IPS-20b (cell line): ENCODE results near the gene RAB40C.

Experiments
- H3K27ac ChIP-seq: one replicate; pipeline ENCODE4 v1.5.1; 2013; ENCODE audit warnings: low read length
- H3K27me3 ChIP-seq: 2 replicates; pipeline ENCODE4 v1.6.1; 2013; ENCODE audit warnings: mild to moderate bottlenecking, low read length, inconsistent platforms; ENCODE audit not compliant: insufficient read depth
- H3K36me3 ChIP-seq: 2 replicates; pipeline ENCODE4 v1.6.1; 2013; ENCODE audit warnings: low read depth, mild to moderate bottlenecking, inconsistent platforms, low read length, moderate library complexity; ENCODE audit not compliant: insufficient read depth
- H3K4me1 ChIP-seq: 2 replicates; pipeline ENCODE4 v1.6.1; 2013; ENCODE audit warnings: mild to moderate bottlenecking, control low read depth, inconsistent platforms, low read length, moderate library complexity; ENCODE audit not compliant: insufficient read depth
- H3K4me3 ChIP-seq: 2 replicates; pipeline ENCODE4 v1.5.1; 2013; ENCODE audit warnings: mild to moderate bottlenecking, low read length, inconsistent platforms
- H3K9ac ChIP-seq: 2 replicates; pipeline ENCODE4 v1.6.1; 2013; ENCODE audit warnings: low read depth, mild to moderate bottlenecking, inconsistent platforms, low read length, moderate library complexity
- H3K9me3 ChIP-seq: 2 replicates; pipeline ENCODE4 v1.6.1; 2013; ENCODE audit warnings: mild to moderate bottlenecking, low read depth, low read length, inconsistent platforms; ENCODE audit not compliant: insufficient read depth

The RAB40C gene

DNA sequence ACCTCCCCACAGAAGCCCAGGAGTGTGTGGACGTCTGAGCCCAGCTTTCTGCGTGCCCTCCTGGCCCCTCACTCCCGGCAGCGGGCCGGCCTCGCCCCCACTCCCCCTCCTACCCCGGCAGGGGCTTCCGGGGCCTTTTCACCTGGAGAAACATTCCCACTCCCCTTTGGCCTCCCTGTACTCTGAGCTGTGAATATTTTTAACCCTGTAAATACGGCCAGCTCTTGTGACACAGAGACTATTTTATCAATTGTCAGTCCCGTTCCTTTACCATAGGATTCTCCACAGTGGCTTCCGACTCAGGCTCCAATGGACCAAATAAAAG is 35.6 kb upstream of the RAB40C start:
- Histone ChIP-seq H3K27me3 (peaks cover 14% of the 10 kb centered on the region), H3K4me3 (no peak overlapping the region), H3K27ac (no peak overlapping the region), H3K9ac (no peak overlapping the region), H3K9me3 (no peaks in the 10 kb centered on the region), H3K4me1 (no peaks in the 10 kb centered on the region), H3K36me3 (no peaks in the 10 kb centered on the region)

DNA sequence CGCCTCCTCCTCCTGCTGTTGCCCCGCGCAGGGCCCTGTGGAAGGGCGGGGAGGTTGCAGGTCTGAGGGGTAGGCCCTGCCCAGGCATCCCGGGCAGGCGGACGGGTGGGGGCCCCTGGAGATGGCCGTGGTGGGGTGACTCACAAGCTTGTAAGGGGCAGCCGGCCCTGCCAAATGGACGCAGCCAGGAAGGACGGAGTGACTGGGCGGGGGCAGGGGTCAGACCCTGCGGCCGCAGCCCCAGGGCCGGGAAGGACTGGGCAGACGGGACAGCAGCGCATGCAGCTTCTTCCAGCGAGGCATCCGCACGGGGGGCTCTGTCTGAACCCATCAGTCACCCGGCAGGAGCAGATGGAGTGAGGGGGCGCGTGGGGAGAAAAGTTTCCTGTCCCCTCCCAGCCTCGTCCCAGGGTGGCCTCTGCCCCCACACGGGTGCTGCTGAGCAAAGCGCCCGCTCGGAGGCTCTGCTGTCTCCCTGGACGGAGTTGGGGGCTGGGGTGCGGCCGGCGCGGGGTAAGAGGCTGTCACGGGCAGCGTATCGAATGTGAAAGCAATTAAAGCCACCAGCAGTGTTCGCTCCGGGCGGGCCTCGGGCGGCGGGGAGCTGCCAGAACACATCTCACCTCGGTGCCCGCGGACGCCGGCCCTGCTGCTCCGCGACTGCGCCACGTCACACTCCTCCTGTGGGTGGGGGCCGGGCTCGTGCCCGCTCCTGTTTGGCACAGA is 35.1 kb upstream of the RAB40C start:
- Histone ChIP-seq H3K36me3 (no peaks in the 10 kb centered on the region), H3K4me1 (no peaks in the 10 kb centered on the region), H3K27me3 (peaks cover 20% of the 10 kb centered on the region), H3K27ac (no peak overlapping the region), H3K9ac (no peak overlapping the region), H3K9me3 (no peaks in the 10 kb centered on the region), H3K4me3 (no peak overlapping the region)

DNA sequence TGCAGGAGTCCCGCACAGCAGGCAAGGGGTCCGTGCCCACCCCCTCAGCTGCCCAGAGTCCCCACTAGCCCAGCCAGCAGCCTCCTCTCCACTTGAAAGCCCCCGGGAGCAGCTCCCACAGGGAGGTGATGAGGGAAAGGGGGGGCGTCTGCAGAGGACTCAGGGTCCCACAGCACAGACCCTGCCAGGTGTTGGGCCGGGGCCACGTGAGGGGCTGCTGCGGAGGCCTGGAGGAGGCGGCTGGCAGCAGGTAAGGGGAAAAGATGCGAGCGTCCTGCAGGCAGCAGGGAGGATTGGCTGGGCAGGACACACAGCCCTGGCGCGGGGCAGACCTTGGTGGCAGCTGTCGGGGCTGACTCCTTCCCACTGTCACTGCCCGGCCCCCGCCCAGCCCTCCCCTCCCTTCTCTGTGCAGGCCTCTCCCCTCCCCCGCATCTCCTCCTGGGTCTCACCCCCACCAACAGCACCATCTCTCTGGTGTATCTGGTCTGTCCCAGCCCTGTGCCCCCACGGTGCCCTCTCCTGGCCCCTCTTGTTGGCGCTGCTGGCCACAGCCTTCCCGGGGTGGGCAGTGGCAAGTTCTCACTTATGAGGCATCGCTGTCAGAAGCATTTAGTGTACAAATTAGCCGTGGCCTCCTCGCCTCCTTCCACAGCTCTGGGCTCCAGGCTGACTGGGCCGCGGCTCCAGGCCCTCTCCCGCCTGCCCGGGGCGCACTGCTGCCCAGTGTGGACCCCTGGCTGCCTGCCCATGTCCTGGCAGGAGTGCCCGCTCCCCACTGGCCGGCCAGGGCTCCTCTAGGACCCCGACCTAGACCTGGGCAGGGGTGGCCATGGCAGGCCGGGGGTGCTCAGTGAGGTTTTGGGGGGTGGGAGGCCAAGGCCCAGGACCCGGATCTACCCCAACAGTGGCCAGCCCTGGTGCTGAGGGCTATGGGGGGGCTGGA is 34.1 kb upstream of the RAB40C start:
- no peak overlapping the region for H3K27ac ChIP-seq

DNA sequence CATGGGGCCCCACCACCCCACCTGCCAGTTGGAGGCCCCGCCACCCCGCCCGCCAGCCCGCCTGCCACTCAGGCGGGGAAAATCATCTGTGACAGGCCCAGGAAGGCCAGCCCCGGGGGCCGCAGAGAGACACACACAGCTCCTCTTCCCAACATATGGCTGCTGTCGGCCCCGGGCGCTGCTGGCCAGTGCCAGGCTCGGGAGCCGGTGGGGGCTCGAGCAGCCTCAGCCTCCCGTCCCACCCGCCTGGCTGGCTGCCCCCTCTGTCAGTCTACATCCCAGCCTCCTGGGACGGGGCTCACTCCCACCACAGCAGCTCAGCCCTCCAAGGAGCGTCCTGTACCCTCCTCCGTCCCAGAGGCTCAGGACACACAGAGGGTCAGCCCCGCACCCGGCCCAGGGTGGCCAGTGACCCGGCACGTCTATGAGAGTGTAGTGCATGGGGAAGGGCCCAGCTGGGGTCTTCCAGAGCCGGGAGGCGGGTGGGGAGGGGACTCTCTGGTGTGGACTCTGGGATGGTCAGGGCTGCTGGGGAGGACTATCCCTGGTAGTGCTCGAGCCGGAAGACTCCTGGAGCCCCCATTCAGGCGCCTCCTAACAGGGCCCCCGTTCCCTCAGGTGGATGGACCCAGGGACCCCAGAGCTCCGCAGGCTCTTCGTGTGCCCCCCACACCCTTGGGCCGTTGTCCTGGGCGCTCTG is 33.2 kb upstream of the RAB40C start:
- Histone ChIP-seq H3K4me1 (no peaks in the 10 kb centered on the region), H3K4me3 (no peak overlapping the region)

More for the DNA sequence above, 34.1 kb upstream of the RAB40C start:
- Histone ChIP-seq H3K9ac (no peak overlapping the region), H3K36me3 (no peaks in the 10 kb centered on the region), H3K4me3 (no peak overlapping the region), H3K4me1 (no peaks in the 10 kb centered on the region), H3K27me3 (peaks cover 28% of the 10 kb centered on the region), H3K9me3 (no peaks in the 10 kb centered on the region)

DNA sequence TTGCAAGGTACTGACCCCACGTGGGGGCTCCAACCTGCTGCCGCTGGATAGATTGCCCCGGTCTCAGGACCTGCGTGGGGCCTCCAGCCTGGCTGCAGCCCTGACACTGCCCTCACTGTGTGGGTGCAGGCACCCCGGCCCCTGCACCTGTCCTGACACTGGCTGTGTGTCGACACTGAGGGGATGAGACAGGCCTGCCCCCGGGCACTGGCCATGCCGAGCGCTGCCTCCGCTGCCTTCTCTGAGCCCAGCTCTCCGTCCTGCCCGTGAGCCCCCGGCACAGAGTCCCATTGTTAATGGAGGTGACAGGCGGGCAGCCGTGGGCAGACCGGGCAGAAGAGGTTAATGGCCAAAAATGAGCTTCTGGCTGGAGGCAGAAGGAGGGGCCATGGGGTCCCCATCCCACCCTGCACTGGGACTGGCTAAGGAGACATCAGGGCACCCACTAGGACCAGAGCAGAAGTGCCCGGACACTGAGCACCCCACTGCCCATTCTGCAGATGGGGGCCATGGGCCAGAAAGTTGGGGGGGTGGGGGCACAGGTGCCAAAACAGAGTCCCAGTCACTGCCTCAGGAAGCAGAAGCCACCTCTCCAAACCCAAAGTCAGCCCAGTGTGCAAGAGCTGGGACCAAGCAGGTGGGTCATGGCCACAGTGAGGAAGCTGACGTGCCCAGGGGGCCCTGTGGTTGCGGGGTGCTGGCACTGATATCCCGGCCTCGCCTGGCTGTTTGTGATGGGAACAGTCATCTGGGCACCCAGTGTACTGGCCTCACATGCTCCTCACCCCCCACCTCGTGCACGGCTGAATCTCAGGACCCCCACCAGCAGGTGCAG is 32.2 kb upstream of the RAB40C start:
- H3K9ac ChIP-seq = no peak overlapping the region

More for the DNA sequence above, 33.2 kb upstream of the RAB40C start:
- Histone ChIP-seq H3K9ac (no peak overlapping the region), H3K27me3 (peaks cover 36% of the 10 kb centered on the region), H3K36me3 (no peaks in the 10 kb centered on the region), H3K27ac (no peak overlapping the region), H3K9me3 (no peaks in the 10 kb centered on the region)

DNA sequence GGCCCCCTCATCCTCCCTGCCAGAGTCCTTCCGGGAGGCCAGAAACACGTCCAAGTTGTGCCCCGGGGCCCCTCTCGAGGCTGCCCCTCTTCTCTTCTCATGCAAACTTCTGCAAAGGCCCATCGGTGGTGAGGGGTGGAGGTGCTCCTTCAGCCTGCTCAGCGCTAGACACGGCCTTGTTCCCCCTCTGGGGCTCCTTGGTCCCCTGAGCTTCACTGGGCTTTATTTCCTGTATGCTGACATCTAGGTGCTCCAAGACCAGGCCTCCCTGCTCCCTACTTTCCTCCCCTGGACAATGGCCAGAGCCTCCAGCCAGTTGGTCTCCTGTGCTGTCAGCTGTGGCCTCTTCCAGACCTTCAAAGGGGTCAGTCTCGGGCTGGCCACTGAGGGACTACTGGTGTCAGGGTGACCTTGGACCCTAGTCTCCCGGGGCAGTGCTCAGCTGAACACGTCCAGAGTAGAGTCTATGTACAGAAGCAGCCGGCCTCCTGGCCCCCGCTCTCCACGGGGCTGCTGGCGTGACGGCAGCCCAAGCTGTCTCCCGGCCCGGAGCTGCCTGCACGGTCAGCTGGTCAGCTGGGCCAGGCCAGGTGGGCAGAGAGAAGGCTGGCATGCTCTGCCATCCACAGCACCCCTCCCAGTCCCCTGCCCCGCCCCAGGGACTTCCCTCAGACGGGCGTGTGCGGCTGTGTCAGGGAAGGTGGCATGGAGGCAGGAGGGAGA is 31.4 kb upstream of the RAB40C start:
- Histone ChIP-seq H3K4me3 (no peak overlapping the region), H3K27ac (no peak overlapping the region), H3K4me1 (no peaks in the 10 kb centered on the region), H3K9ac (no peak overlapping the region), H3K9me3 (no peaks in the 10 kb centered on the region), H3K27me3 (peaks cover 49% of the 10 kb centered on the region), H3K36me3 (no peaks in the 10 kb centered on the region)

More for the DNA sequence above, 32.2 kb upstream of the RAB40C start:
- no peak overlapping the region for H3K4me3 ChIP-seq
- H3K9me3 ChIP-seq = no peaks in the 10 kb centered on the region
- no peak overlapping the region for H3K27ac ChIP-seq
- H3K36me3 ChIP-seq = no peaks in the 10 kb centered on the region
- H3K27me3 ChIP-seq = peaks cover 47% of the 10 kb centered on the region
- no peaks in the 10 kb centered on the region for H3K4me1 ChIP-seq

DNA sequence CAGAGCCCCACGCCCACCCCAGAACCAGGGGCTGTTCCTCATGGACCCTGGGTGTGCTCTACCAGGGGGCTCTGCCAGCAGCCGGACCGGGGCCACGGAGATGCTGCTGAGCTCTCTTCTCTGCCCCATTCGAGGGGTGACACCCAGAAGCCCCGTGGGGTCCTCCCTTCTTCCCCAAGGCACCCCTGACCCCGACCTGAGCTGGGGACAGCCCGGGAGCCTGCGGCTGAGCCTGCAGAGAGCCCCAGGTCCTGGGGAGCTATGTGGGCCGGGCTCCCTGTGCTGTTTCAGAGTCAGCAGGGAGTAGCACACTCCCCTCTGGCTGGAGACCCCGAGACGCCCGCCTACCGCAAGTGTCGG is 30.9 kb upstream of the RAB40C start:
- Histone ChIP-seq H3K27me3 (peaks cover 49% of the 10 kb centered on the region), H3K4me1 (no peaks in the 10 kb centered on the region), H3K9me3 (no peaks in the 10 kb centered on the region), H3K27ac (no peak overlapping the region), H3K36me3 (no peaks in the 10 kb centered on the region), H3K4me3 (no peak overlapping the region), H3K9ac (no peak overlapping the region)

DNA sequence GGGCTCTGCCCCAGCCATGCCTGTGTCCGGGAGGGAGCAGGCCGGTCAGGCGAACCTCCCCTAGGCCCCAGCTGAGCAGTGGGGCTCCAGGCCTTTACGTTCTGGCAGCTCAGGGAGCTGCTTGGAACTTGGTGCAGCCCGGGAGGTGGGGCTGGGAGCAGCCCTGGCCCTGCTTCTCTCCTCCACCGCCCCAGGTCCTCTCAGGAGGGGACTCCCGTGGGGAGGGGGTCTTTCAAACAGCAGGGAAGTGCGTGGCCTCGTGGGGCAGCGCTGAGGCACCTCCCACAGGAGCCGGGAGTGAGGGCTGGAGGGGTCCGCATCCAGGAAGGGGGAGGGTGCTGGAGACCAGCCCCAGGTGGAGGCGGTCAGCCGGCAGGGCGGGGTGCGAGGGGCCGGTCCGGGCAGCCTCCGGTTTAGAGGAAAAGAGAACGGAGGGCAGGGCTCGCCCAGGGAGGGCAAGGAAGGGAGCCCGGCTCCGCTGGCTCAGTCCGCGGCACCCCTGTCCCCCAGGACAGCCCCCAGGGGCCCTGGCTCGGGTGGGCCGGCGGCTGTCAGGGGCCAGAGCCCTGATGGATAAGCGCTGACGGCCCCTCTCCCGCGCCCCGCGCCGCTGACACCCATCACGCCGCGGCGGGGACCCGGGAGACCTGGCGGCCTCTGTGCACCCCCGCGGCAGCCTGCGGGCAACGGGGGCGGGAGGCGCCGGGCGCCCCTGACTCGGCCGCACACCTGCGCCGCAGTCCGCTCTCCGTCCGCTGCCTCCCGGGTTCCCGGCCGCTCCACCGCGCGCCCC is 30.3 kb upstream of the RAB40C start:
- Histone ChIP-seq H3K4me3 (no peak overlapping the region), H3K27ac (no peak overlapping the region), H3K9me3 (no peaks in the 10 kb centered on the region), H3K9ac (no peak overlapping the region), H3K36me3 (no peaks in the 10 kb centered on the region), H3K27me3 (peaks cover 49% of the 10 kb centered on the region), H3K4me1 (no peaks in the 10 kb centered on the region)

DNA sequence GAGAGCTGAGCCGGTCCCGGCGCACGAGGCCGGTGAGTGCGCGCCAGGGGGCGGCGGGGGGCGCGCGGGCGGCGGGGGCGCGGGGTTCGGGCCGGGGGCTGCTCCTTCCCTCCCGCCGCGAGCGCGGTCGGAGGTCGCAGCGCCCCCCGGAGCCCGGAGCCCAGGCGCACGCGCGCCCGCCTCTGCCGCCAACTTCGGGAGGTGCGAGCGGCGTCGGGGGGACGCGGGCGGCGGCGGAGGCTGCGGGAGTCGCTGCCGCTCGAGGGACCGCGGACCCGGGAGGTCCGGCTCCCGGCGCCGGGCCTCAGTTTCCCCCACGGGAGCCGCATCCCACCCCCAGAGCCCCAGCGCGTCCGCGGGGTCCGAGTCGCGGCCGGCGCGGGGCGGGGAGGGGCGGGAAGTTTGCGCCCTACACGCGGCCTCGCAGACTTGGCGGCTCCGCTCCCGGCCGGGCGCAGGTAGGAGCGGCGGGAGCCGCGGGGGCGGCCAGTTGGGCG is 29.6 kb upstream of the RAB40C start, which contains the start of gene PRR35:
Gene PRR35 (plus strand): TSS at position 191 of the 497 bp plus-strand sequence. CDS start 2,901 bp downstream, outside the sequence.
- no peaks in the 10 kb centered on the region for H3K36me3 ChIP-seq
- H3K27me3 ChIP-seq = peaks cover 49% of the 10 kb centered on the region
- no peak within 1 kb of the TSS for H3K27ac ChIP-seq
- no peaks in the 10 kb centered on the region for H3K4me1 ChIP-seq
- H3K9me3 ChIP-seq = no peaks in the 10 kb centered on the region
- no peak within 1 kb of the TSS for H3K9ac ChIP-seq
- H3K4me3 ChIP-seq = no peak within 1 kb of the TSS
